OCI-LY7 (cell line): ENCODE measurements around the gene LPP. TPM values are rescaled to one million over a fixed set of nuclear protein-coding genes. Genes with fewer than 3 reads are reported as not detected.

Source experiments
- BruUV-seq: library from RNA; stranded (reverse); fragments of 400-500 nt; replicated peaks from 2 replicates; lab custom pipeline; 2021; lab: Mats Ljungman, UMichigan
- CTCF ChIA-PET: fragments of 300-600 bp; sonication (Branson Sonifier 250); formaldehyde crosslinking; loops from one replicate; lab custom pipeline; 2022; ENCODE audit warnings: antibody characterized with exemption; ENCODE audit not compliant: unreplicated experiment; lab: Charles Lee
- POLR2A ChIA-PET: fragments of 300-600 bp; sonication (Branson Sonifier 250); formaldehyde crosslinking; loops from one replicate; lab custom pipeline; 2022; ENCODE audit warnings: antibody characterized with exemption; lab: Charles Lee
- DNase-seq: peaks from one replicate; pipeline ENCODE4 v3.0.0-alpha.2; 2015; ENCODE audit warnings: low spot score
- H2AFZ ChIP-seq: fragments of 200-600 bp; sonication (generic), shearing (Covaris generic); 2 replicates; pipeline ENCODE4 v1.6.1; 2014; ENCODE audit warnings: mild to moderate bottlenecking, antibody characterized with exemption, low read length, moderate library complexity
- H3K27ac ChIP-seq: fragments of 200-600 bp; sonication (generic); 2 replicates; pipeline ENCODE4 v1.5.1; 2014; ENCODE audit warnings: mixed run types, low read depth, mild to moderate bottlenecking, moderate library complexity, low read length, inconsistent platforms; ENCODE audit not compliant: poor library complexity, severe bottlenecking
- H3K36me3 ChIP-seq: fragments of 200-600 bp; sonication (generic); 2 replicates; pipeline ENCODE4 v1.6.1; 2014; ENCODE audit warnings: mild to moderate bottlenecking, antibody characterized with exemption, low read length, moderate library complexity, mixed read lengths; ENCODE audit not compliant: insufficient read depth
- H3K4me1 ChIP-seq: fragments of 200-600 bp; sonication (generic); 2 replicates; pipeline ENCODE4 v1.5.1; 2014; ENCODE audit warnings: mild to moderate bottlenecking, low read length; ENCODE audit not compliant: insufficient read depth, poor library complexity, severe bottlenecking
- H3K4me2 ChIP-seq: fragments of 200-600 bp; sonication (generic); 2 replicates; pipeline ENCODE4 v1.6.1; 2014; ENCODE audit warnings: mild to moderate bottlenecking, low read length
- H3K4me3 ChIP-seq: fragments of 200-600 bp; sonication (generic); 2 replicates; pipeline ENCODE4 v1.5.1; 2014; ENCODE audit warnings: mild to moderate bottlenecking, low read depth, low read length; ENCODE audit not compliant: poor library complexity, severe bottlenecking
- H3K79me2 ChIP-seq: fragments of 200-600 bp; sonication (generic); 2 replicates; pipeline ENCODE4 v1.6.1; 2016; ENCODE audit warnings: low read depth, mild to moderate bottlenecking, low read length, moderate library complexity, mixed read lengths; ENCODE audit not compliant: insufficient read depth
- H3K9me2 ChIP-seq: fragments of 200-600 bp; sonication (generic); 2 replicates; pipeline ENCODE4 v1.6.1; 2016; ENCODE audit warnings: mild to moderate bottlenecking, low read length, mixed read lengths; ENCODE audit not compliant: insufficient read depth
- H3K9me3 ChIP-seq: fragments of 200-600 bp; sonication (generic); 2 replicates; pipeline ENCODE4 v1.6.1; 2014; ENCODE audit warnings: mild to moderate bottlenecking, mixed run types, low read length, mixed read lengths
- H4K20me1 ChIP-seq: fragments of 200-600 bp; sonication (generic); 2 replicates; pipeline ENCODE4 v1.6.1; 2014; ENCODE audit warnings: mild to moderate bottlenecking, antibody characterized with exemption, low read length, moderate library complexity, mixed read lengths; ENCODE audit not compliant: insufficient read depth
- CTCF ChIP-seq: fragments of 200-600 bp; sonication (generic); conservative IDR thresholded peaks from 2 replicates; pipeline ENCODE4 v1.5.1; 2014; ENCODE audit warnings: mild to moderate bottlenecking, antibody characterized with exemption, low read length, moderate library complexity, mixed read lengths
- EZH2phosphoT487 ChIP-seq: fragments of 200-600 bp; sonication (generic); IDR thresholded peaks from 2 replicates; pipeline ENCODE4 v1.6.1; 2018; ENCODE audit warnings: low read depth, borderline replicate concordance, mild to moderate bottlenecking, mixed run types, antibody characterized with exemption, low read length, moderate library complexity, mixed read lengths
- intact Hi-C: fragments of 100-400 bp; cut with micrococcal nuclease; formaldehyde crosslinking; loops from one replicate; pipeline ENCODE4 v1.10.0; 2022; ENCODE audit not compliant: unreplicated experiment
- total RNA-seq, 2 experiments: library from RNA; depleted of rRNA in 1 of 2; stranded (reverse); fragments of >200 nt in 1 of 2; shearing (Covaris generic) in 1 of 2; gene quantifications; 2 replicates each; pipeline ENCODE4 v1.2.3, GENCODE V29; 2014 to 2022

Gene LPP
- total RNA-seq, 2 experiments from 2014 or later: 10.9 to 119 TPM

DNA sequence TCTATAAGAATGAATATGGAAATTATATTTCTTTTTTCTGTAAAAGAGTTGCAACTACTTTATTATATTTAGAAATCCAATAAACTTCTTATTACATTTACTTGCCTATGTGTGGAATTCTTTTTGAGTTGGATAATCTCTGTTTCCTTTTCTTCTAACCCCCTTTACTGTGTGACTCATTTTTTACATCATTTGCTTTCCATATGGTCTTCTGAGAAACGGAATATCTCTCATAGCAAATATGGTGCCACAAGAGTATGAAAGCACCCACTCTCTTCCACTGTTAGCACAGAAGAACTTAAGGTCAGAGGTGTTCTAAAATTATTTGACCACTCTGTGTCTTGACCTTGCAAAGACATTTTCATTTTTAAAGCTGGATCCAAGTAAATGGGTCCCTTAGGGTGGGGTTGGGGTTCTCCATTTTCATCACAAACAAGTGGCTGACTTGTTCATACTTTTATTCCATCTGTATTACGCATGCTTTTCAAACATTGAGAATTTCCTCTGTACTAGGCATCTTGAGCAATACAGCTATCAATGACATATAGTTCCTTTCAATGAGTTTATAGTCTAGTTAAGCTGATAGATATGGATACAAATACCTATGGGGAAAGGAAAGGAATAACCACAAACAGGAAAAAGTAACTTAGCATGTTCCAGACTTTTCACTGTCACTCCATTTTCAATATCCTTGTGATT, 736.8 kb downstream of the LPP start:
- POLR2A ChIA-PET: no interaction called here
- BruUV-seq: no TSS peak
- CTCF ChIA-PET: no interaction called here
- Histone ChIP-seq H3K9me2 (no peaks in the 10 kb centered on the region), H3K4me2 (no peak overlapping the region), H2AFZ (no peak overlapping the region), H3K4me3 (no peak overlapping the region), H3K79me2 (no peaks in the 10 kb centered on the region), H3K4me1 (no peaks in the 10 kb centered on the region), H4K20me1 (no peaks in the 10 kb centered on the region), H3K27ac (no peak overlapping the region), H3K36me3 (no peaks in the 10 kb centered on the region), H3K9me3 (no peaks in the 10 kb centered on the region)
- intact Hi-C loops: no loop called here
- TF ChIP-seq CTCF (no peak), EZH2phosphoT487 (no peak)
- DNase-seq: no peak

DNA sequence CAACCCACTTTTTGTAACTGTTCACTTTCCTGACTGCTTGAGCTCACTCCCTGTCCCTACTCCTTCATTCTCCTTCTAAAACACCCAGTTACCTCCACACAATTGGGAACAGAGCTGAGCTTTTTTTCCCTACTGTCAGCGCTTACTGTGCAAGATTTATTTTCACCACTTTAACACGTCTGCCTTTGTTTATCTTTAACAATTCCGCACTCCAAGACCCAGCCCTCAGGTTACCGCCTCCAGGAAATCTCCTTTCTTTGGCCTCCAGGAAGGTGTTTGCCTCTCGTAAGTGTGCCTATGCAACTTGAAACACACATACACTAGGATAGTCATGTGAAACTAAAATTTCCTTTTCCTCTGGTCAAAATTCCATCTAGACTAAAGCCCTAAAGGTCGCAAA, 745.9 kb downstream of the LPP start:
- no TSS peak for BruUV-seq
- H3K79me2 ChIP-seq: no peaks in the 10 kb centered on the region
- H4K20me1 ChIP-seq: no peaks in the 10 kb centered on the region
- no peak for DNase-seq
- H3K36me3 ChIP-seq: no peaks in the 10 kb centered on the region
- H3K27ac ChIP-seq: no peak overlapping the region
- ChIA-PET CTCF (no interaction called here), POLR2A (no interaction called here)
- H3K9me2 ChIP-seq: no peaks in the 10 kb centered on the region
- no peak overlapping the region for H2AFZ ChIP-seq
- H3K4me1 ChIP-seq: no peaks in the 10 kb centered on the region
- H3K9me3 ChIP-seq: no peaks in the 10 kb centered on the region
- intact Hi-C loops: no loop called here
- no peak overlapping the region for H3K4me3 ChIP-seq
- no peak for TF ChIP-seq EZH2phosphoT487
- no peak for TF ChIP-seq CTCF
- no peak overlapping the region for H3K4me2 ChIP-seq

DNA sequence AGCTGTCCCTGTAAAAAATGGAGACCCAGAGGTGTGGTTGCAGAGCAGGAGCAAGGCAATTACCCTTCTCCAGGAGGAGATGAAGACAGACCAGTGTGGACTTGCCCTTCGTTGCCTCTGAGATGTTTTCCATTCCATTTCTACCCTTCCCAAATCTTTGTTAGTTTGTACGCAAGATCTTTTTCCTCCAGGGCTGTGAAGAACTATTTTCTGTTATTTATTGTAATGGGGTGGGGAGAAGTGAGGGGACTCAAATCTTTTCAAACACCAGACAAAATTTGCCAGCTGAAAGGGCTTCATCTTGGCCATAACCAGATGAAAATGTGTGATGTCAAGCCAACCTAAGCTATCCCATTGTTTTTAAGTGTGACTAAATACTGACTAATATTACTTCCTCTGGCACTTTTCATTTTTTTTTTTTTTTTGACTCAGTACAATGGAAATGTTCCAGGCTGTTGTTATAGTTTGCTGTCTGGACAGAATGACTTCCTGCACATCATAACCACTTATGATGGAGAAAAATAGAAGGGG, 746.5 kb downstream of the LPP start:
- no peak overlapping the region for H3K27ac ChIP-seq
- no peak overlapping the region for H3K4me3 ChIP-seq
- no peak overlapping the region for H2AFZ ChIP-seq
- H3K4me1 ChIP-seq: no peaks in the 10 kb centered on the region
- ChIA-PET POLR2A (interaction anchor here (0.6 kb wide), 1 partner anchor 521 kb away, joined by 3 read pairs; no protein-coding TSS in a partner anchor), CTCF (no interaction called here)
- no TSS peak for BruUV-seq
- no peaks in the 10 kb centered on the region for H4K20me1 ChIP-seq
- no peaks in the 10 kb centered on the region for H3K79me2 ChIP-seq
- H3K9me3 ChIP-seq: no peaks in the 10 kb centered on the region
- TF ChIP-seq EZH2phosphoT487: no peak
- no peak for TF ChIP-seq CTCF
- DNase-seq: no peak
- intact Hi-C loops: no loop called here
- no peaks in the 10 kb centered on the region for H3K36me3 ChIP-seq
- H3K4me2 ChIP-seq: no peak overlapping the region
- no peaks in the 10 kb centered on the region for H3K9me2 ChIP-seq
